H1 (cell line): ENCODE measurements around the gene KLHDC7A. TPM values are rescaled to one million over a fixed set of nuclear protein-coding genes. Genes with fewer than 3 reads are reported as not detected.

Source experiments
- MAX ChIP-seq: IDR thresholded peaks from 2 replicates; pipeline ENCODE4 v1.6.1; 2012; ENCODE audit warnings: inconsistent platforms
- POLR2A ChIP-seq, 2 experiments: IDR thresholded peaks; 1 replicate in 1 of 2; 2 replicates in 1 of 2; pipeline ENCODE4 v1.6.1; 2011; ENCODE audit warnings: low read depth in 2 of 2, low read length in 2 of 2, mild to moderate bottlenecking in 2 of 2; ENCODE audit errors: control extremely low read depth in 1 of 2
- SP1 ChIP-seq: IDR thresholded peaks from 2 replicates; pipeline ENCODE4 v1.6.1; 2011; ENCODE audit warnings: low read depth, low read length
- polyA plus RNA-seq, 7 experiments: library from polyadenylated mRNA; depleted of rRNA in 3 of 7; stranded (reverse) in 5 of 7; unstranded in 2 of 7; fragments of >200 nt in 5 of 7; fragments of 200-250 nt in 2 of 7; gene quantifications; 1 replicate in 5 of 7; 2 replicates in 1 of 7; 4 replicates in 1 of 7; pipeline versions ENCODE4 v1.2.1 to v1.2.3, GENCODE V29; 2011 to 2013; ENCODE audit warnings: missing spikeins in 2 of 7, mixed read lengths in 2 of 7
- total RNA-seq: library from RNA; stranded (reverse); fragmentation: NEBNext Ultra II Directional; extraction: Animal tissue kit (Norgen Biotek cat#: 25700); gene quantifications from 2 replicates; pipeline ENCODE4 v1.2.1, GENCODE V29; 2021

Gene KLHDC7A
- total and polyA plus RNA-seq, 2 of the 8 experiments (the other 6 are each of a cell fraction or from before 2014, with no cell fraction given), result 3.9 to 18.9 TPM

DNA sequence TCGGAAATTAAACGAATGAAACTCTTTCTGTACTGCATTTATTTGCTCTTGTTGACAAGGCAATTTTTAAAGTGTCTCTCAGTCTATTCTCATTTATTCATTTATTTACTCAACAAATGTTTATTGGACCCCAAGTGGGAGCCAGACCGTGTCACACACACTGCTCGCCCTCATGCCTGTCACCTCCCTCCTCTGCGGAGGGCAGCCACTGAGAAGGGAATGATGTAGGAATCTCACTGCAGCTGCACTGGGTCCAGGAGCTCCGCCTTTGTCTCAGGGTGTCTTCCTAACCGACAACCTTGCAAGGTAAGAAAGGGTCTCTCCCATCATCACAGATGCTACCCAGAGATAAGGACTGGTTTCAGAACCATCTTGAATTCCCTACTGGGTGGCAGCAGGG lies 14.1 kb upstream of the KLHDC7A start (continued):
- no peak for TF ChIP-seq MAX
- TF ChIP-seq SP1, result no peak
- no peak for TF ChIP-seq POLR2A (IDR thresholded peaks at IDR 0.05; ENCODE audit: control extremely low read depth in 1 of 2, low read depth in 2 of 2, low read length in 2 of 2)
